Left lung (tissue), 10 donors: ENCODE data around the gene RPP40. TPM values are rescaled to one million over a fixed set of nuclear protein-coding genes. Genes with fewer than 3 reads are reported as not detected.
A peak's percentile ranks its signal among the peaks of the same experiment; 100 is the strongest.
"Not testable (repeated sequence)": the region's sequence is repeated elsewhere in the genome, so short reads cannot be mapped to it uniquely, and the experiment has no call there.

Source experiments
- ATAC-seq: fragments of 200-7000 bp; cut with Tn5 transposase; one replicate; pipeline ENCODE4 v1.9.1; 2020; ENCODE audit warnings: moderate library complexity
- DNase-seq, 4 donors: peaks; one replicate each; pipeline ENCODE4 v3.0.0-alpha.2; 2013 to 2020
- H3K27ac ChIP-seq, 2 donors: fragments of 200-600 bp; sonication (generic) in 1 of 2; one replicate each; pipeline versions ENCODE4 v1.5.0 to v1.8.0; 2020 to 2021
- H3K27me3 ChIP-seq, 2 donors: fragments of 200-600 bp; sonication (generic) in 1 of 2; one replicate each; pipeline versions ENCODE4 v1.5.0 to v1.8.0; 2020 to 2021
- H3K36me3 ChIP-seq, 2 donors: fragments of 200-600 bp; sonication (generic) in 1 of 2; one replicate each; pipeline versions ENCODE4 v1.5.0 to v1.8.0; 2020 to 2021
- H3K4me1 ChIP-seq, 2 donors: fragments of 200-600 bp; one replicate each; pipeline ENCODE4 v1.8.0; 2021
- H3K4me3 ChIP-seq, 2 donors: fragments of 200-600 bp; sonication (generic) in 1 of 2; one replicate each; pipeline versions ENCODE4 v1.5.0 to v1.8.0; 2020 to 2021; ENCODE audit warnings: mild to moderate bottlenecking in 1 of 2
- H3K9me3 ChIP-seq, 2 donors: fragments of 200-600 bp; sonication (generic) in 1 of 2; one replicate each; pipeline versions ENCODE4 v1.5.0 to v1.8.0; 2020 to 2021
- CTCF ChIP-seq, 2 donors: fragments of 200-600 bp; sonication (generic) in 1 of 2; IDR thresholded peaks; one replicate each; pipeline versions ENCODE4 v1.5.0 to v1.8.0; 2021; ENCODE audit warnings: antibody characterized with exemption in 2 of 2
- intact Hi-C, 2 donors: fragments of 100-400 bp; cut with DNase I; formaldehyde crosslinking; loops; one replicate each; pipeline versions ENCODE4 v1.11.2 to v1.14.2; 2022
- polyA plus RNA-seq, 6 donors: library from polyadenylated mRNA; unstranded; fragments of 120-200 nt; gene quantifications; one replicate each; pipeline ENCODE4 v1.2.1, GENCODE V29; 2013; ENCODE audit not compliant: insufficient read length in 6 of 6
- total RNA-seq, 2 donors: library from RNA; stranded (reverse); fragmentation: NEBNext Ultra II Directional; extraction: Animal tissue kit (Norgen Biotek cat#: 25700); gene quantifications; one replicate each; pipeline ENCODE4 v1.2.1, GENCODE V29; 2021
- donor health status: DM: no; HTN: yes; CAD: no.
- donor health status: DM: no; HTN: no; CAD: no.

The RPP40 gene
- total and polyA plus RNA-seq, 8 donors, result 5.3 to 14.4 (median 10.4) TPM

- no peaks in the 10 kb centered on the region for H3K27me3 ChIP-seq
- H3K9me3 ChIP-seq, result no peaks in the 10 kb centered on the region
- intact Hi-C loops, result no loop called here
- no peaks in the 10 kb centered on the region for H3K4me1 ChIP-seq
- no peak for ATAC-seq
- H3K36me3 ChIP-seq, result no peaks in the 10 kb centered on the region
- no peak overlapping the region for H3K4me3 ChIP-seq
- TF ChIP-seq CTCF (IDR thresholded peaks at IDR 0.05), result no peak
- H3K27ac ChIP-seq, result no peak overlapping the region
- DNase-seq, result no peak
Measured at GRCh38 chr6:5036269-5036668, 32.4 kb upstream of the RPP40 start.

- TF ChIP-seq CTCF (IDR thresholded peaks at IDR 0.05), result no peak
- Histone ChIP-seq H3K27ac (no peak overlapping the region), H3K27me3 (no peaks in the 10 kb centered on the region), H3K36me3 (no peaks in the 10 kb centered on the region), H3K9me3 (no peaks in the 10 kb centered on the region), H3K4me1 (no peaks in the 10 kb centered on the region), H3K4me3 (no peak overlapping the region)
- ATAC-seq (peak; percentile 21), DNase-seq (peak in 1 of 4 donors; percentile 36)
- intact Hi-C loops, result no loop called here
Measured at GRCh38 chr6:5034736-5035135, 30.9 kb upstream of the RPP40 start.

GRCh38 chr6:5034328-5034727, 30.5 kb upstream of the RPP40 start:
- Histone ChIP-seq H3K27ac (no peak overlapping the region), H3K4me3 (no peak overlapping the region), H3K4me1 (no peaks in the 10 kb centered on the region), H3K9me3 (no peaks in the 10 kb centered on the region), H3K27me3 (no peaks in the 10 kb centered on the region), H3K36me3 (no peaks in the 10 kb centered on the region)
- peak in 1 of 4 donors; percentile 41 for DNase-seq
- no peak for ATAC-seq
- intact Hi-C loops, result no loop called here
- no peak for TF ChIP-seq CTCF (IDR thresholded peaks at IDR 0.05)

GRCh38 chr6:5033214-5033904, 29.5 kb upstream of the RPP40 start:
- H3K27me3 ChIP-seq, H3K27ac ChIP-seq, H3K4me3 ChIP-seq, H3K9me3 ChIP-seq, H3K4me1 ChIP-seq, H3K36me3 ChIP-seq, intact Hi-C loops: not testable (repeated sequence)
- DNase-seq, result peak in 1 of 4 donors; percentile 42
- peak; percentile 76 for ATAC-seq

GRCh38 chr6:5032706-5033105, 28.9 kb upstream of the RPP40 start:
- H3K4me3 ChIP-seq, result not testable (repeated sequence)
- peak; percentile 61 for ATAC-seq

GRCh38 chr6:5031150-5031549, 27.3 kb upstream of the RPP40 start:
- no peaks in the 10 kb centered on the region for H3K9me3 ChIP-seq
- peaks cover 0 to 1% of the 10 kb centered on the region in 2 donors for H3K4me1 ChIP-seq
- TF ChIP-seq CTCF (IDR thresholded peaks at IDR 0.05), result no peak
- H3K4me3 ChIP-seq, result no peak overlapping the region
- H3K36me3 ChIP-seq, result no peaks in the 10 kb centered on the region
- H3K27ac ChIP-seq, result no peak overlapping the region
- DNase-seq (no peak), ATAC-seq (no peak)
- intact Hi-C loops, result no loop called here
- no peaks in the 10 kb centered on the region for H3K27me3 ChIP-seq

More at GRCh38 chr6:5032706-5033105, 28.9 kb upstream of the RPP40 start:
- DNase-seq, H3K36me3 ChIP-seq, H3K9me3 ChIP-seq, H3K4me1 ChIP-seq, H3K27me3 ChIP-seq, intact Hi-C loops, H3K27ac ChIP-seq: not testable (repeated sequence)
